Measurements from ENCODE around the gene KLF6. TPM values are rescaled to one million over a fixed set of nuclear protein-coding genes. Genes with fewer than 3 reads are reported as not detected.
"Not testable (repeated sequence)": the region's sequence is repeated elsewhere in the genome, so short reads cannot be mapped to it uniquely, and the experiment has no call there.

Gene KLF6
- total RNA-seq, 1 donor from 2014 or later: 27.3 TPM

DNA sequence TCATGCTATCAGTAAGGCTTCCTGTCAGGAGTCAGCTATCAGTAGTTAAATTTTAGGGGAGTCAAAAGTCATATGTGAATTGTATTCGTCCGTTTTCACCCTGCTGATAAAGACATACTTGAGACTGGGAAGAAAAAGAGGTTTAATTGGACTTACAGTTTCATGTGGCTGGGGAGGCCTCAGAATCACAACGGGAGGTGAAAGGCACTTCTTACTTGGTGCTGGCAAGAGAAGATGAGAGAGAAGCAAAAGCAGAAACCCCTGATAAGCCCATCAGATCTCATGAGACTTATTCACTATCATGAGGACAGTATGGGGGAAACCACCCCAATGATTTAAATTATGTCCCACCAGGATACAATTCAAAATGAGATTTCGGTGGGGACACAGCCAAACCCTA lies 47.1 kb downstream of the KLF6 start:
- ATAC-seq: no peak
- DNase-seq (ENCODE audit: low spot score): no peak

DNA sequence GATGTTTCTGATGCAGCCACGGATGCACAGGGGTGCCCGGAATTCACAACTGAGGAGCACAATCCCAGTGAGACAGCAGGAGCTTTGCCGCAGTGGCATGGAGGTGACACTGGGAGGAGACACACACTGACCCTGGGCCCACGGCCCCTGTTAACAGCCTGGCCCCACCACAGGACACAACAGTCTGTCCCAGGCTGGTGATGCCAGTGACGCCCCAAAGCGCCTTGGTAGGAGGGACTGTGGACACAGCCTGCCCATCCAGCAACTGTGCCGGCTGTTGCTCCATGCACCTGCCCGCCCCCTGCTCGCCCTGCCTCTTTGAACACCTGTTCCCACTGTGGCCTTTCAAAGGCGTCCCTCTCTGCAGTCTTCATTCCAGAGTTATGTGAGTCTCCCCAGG lies 49.8 kb downstream of the KLF6 start:
- ATAC-seq: peak; percentile 43

DNA sequence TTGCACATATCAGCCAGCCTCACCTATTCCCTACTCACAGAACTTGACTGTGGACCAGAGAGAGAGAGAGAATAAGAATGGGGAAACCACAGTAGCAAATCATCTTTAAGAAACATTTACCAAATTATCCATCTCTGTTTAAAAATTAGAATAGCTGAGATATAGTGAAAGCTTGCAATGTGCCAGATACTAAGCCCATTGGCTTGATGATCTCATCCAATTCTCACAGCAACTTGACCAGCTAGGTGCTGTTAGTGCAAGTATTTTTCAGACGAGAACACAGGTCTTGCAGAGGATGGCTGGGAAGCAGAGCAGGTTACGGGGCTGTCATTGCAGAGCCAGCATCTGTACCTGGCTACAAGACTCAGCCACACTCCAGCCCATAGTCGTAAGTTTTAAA lies 50.9 kb downstream of the KLF6 start:
- ATAC-seq: no peak

More for the DNA sequence above, 49.8 kb downstream of the KLF6 start:
- no peak for DNase-seq (ENCODE audit: low spot score)

DNA sequence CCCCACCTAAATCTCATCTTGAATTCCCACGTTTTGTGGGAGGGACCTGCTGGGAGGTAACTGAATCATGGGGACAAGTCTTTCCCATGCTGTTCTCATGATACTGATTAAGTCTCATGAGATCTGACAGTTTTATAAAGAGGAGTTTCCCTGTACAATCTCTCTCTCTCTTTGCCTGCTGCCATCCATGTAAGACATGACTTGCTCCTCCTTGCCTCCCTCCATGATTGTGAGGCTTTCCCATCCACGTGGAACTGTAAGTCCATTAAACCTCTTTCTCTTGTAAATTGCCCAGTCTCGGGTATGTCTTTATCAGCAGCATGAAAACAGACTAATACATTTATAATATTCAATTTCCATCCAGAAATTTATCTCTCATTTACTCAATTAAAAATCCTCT lies 52.8 kb downstream of the KLF6 start:
- not testable (repeated sequence) for ATAC-seq; DNase-seq (ENCODE audit: low spot score)

More for the DNA sequence above, 50.9 kb downstream of the KLF6 start:
- no peak for DNase-seq (ENCODE audit: low spot score)

DNA sequence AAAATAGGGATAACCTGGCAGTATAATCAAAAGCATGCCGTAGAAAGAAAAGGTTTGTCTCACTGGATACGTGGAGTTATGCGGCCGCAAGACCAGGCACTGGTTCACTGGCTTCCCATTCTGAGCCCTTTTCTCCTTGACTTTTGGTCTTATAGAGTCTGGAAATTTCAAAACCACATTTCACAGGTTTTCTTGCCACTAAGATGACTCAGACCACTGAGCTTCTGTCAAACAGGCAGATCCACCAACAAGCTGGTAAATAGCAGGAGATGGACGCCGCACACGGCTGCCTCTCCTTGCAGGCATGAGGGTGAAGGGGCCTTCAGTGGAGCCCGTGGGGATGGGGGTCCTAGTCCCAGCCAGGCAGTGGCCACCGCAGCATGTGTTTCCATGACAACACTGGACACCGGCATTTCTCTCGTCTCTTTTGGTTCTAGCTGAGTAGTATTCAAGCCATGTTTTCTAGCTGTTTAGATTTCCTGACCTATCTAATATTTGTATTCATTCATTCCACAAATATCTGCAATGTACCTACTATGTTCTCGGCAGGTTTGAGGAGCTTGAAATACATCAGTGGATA lies 55.5 kb downstream of the KLF6 start:
- ATAC-seq (no peak), DNase-seq (ENCODE audit: low spot score) (no peak)

DNA sequence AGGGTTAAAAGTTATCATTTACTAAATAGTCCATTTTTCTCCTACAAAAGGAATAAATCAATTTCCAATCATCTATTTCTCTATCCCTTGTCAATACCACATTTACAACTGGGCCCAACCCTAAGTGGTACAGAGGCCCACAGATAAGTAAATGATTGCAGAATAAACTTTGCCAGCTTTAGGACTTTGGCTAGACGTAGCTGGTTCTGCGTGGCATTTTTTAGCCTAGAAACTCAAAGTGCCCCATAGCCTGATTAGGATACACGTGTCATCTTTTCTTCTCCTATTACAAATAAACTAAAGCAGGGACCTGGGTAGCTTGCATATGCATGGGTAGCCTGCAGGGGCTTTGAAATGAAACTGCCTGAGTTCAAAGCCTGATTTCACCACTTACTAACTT lies 56.4 kb downstream of the KLF6 start:
- ATAC-seq: peak; percentile 78
- DNase-seq (ENCODE audit: low spot score): no peak

DNA sequence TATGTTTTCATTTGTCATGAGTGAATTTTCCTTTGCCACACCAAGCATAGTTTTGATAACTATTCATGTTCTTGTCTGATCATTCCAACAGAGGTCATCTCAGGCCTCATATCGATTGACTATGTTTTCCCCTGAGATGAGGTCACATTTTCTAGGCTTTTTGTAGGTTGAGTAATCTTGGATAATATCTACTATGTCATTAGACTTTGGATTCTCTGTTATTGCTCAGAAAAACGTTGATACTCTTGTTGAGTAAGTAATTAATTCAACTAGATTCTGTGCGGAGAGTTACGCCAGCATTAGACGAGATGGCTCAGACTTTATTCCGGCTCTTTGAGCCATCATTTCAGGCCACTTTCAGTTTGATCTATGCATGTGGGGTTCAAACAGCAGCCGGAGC lies 57.7 kb downstream of the KLF6 start:
- no peak for DNase-seq (ENCODE audit: low spot score)
- ATAC-seq: peak; percentile 81

Measured in left lobe of liver (tissue), 2 donors.